Measurements from ENCODE around the gene MEOX1. TPM values are rescaled to one million over a fixed set of nuclear protein-coding genes. Genes with fewer than 3 reads are reported as not detected.

MEOX1 gene
- total and polyA plus RNA-seq, 2 of the 13 experiments (the other 11 are each of a cell fraction or from before 2014, with no cell fraction given): not detected

DNA sequence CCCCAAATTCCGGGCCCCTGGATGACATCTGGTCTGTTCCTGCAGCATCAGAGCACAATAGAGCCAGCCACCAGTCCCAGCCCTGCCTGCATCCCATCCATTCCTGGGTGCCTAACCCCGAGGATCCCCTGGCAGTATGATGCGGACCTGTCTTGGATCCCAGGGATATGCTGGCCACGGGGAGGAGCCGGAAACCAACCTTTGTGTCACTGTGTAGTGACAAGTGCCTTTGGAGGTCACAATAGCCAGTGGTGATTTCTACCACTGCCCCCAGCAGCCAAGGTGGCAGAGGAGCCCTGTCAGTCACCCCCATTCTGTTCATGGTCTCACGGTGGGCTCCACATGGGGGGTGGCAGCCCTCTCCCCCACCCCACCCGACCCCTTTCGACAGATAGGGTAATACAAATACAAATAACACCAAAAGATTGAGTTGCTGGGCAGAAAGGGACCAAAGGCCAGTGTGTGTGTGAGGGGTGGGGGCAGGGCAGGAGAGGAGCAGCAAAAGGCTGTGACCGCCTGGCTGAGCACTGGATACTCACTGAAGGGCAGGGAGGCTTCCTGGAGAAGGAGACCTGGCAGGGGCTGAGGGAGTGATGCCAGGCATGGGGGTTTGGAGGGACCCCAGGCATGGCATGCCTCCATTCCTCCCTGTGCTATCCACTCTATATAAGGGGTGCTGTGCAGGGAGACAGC is 29.0 kb upstream of the MEOX1 start (continued):
- TF ChIP-seq, protein P1, sequence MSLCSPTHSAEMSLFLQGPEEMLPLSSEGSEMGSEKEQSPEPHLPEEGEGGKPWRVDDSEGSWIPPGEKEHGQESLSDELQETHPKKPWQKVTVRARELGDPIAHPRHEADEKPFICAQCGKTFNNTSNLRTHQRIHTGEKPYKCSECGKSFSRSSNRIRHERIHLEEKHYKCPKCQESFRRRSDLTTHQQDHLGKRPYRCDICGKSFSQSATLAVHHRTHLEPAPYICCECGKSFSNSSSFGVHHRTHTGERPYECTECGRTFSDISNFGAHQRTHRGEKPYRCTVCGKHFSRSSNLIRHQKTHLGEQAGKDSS (CRISPR knock-in tag; IDR thresholded peaks at IDR 0.05; ENCODE audit: borderline replicate concordance, low read depth): peak; percentile 94; the same call in 1 of the 2 replicates
- TF ChIP-seq, protein P2, sequence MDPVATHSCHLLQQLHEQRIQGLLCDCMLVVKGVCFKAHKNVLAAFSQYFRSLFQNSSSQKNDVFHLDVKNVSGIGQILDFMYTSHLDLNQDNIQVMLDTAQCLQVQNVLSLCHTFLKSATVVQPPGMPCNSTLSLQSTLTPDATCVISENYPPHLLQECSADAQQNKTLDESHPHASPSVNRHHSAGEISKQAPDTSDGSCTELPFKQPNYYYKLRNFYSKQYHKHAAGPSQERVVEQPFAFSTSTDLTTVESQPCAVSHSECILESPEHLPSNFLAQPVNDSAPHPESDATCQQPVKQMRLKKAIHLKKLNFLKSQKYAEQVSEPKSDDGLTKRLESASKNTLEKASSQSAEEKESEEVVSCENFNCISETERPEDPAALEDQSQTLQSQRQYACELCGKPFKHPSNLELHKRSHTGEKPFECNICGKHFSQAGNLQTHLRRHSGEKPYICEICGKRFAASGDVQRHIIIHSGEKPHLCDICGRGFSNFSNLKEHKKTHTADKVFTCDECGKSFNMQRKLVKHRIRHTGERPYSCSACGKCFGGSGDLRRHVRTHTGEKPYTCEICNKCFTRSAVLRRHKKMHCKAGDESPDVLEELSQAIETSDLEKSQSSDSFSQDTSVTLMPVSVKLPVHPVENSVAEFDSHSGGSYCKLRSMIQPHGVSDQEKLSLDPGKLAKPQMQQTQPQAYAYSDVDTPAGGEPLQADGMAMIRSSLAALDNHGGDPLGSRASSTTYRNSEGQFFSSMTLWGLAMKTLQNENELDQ (CRISPR knock-in tag; IDR thresholded peaks at IDR 0.05; ENCODE audit: borderline replicate concordance): no peak
- TF ChIP-seq KLF13 (CRISPR knock-in tag; IDR thresholded peaks at IDR 0.05) (no peak), KDM2A (CRISPR knock-in tag; IDR thresholded peaks at IDR 0.05; ENCODE audit: borderline replicate concordance, low read depth) (0 out of 2 replicates have a peak, but pooled peaks have one; percentile 21), ZNF432 (CRISPR knock-in tag; IDR thresholded peaks at IDR 0.05; ENCODE audit: borderline replicate concordance) (no peak), SNAPC4 (CRISPR knock-in tag; IDR thresholded peaks at IDR 0.05) (no peak), SMAD9 (CRISPR knock-in tag; IDR thresholded peaks at IDR 0.05) (no peak), ZNF17 (CRISPR knock-in tag; IDR thresholded peaks at IDR 0.05) (no peak), ZNF333 (CRISPR knock-in tag; IDR thresholded peaks at IDR 0.05; ENCODE audit: borderline replicate concordance) (no peak), ATF2 (CRISPR knock-in tag; IDR thresholded peaks at IDR 0.05) (no peak), SMYD3 (CRISPR knock-in tag; IDR thresholded peaks at IDR 0.05) (no peak), ZNF567 (CRISPR knock-in tag; IDR thresholded peaks at IDR 0.05; ENCODE audit: borderline replicate concordance) (no peak), ZBTB8A (CRISPR knock-in tag; IDR thresholded peaks at IDR 0.05; ENCODE audit: borderline replicate concordance, low read depth) (no peak), SIX4 (CRISPR knock-in tag; IDR thresholded peaks at IDR 0.05) (no peak), CREB1 (IDR thresholded peaks at IDR 0.05) (no peak), CREB1 (CRISPR knock-in tag; IDR thresholded peaks at IDR 0.05) (no peak), ZNF558 (CRISPR knock-in tag; IDR thresholded peaks at IDR 0.05; ENCODE audit: borderline replicate concordance) (no peak)
- TF ChIP-seq, protein P3, sequence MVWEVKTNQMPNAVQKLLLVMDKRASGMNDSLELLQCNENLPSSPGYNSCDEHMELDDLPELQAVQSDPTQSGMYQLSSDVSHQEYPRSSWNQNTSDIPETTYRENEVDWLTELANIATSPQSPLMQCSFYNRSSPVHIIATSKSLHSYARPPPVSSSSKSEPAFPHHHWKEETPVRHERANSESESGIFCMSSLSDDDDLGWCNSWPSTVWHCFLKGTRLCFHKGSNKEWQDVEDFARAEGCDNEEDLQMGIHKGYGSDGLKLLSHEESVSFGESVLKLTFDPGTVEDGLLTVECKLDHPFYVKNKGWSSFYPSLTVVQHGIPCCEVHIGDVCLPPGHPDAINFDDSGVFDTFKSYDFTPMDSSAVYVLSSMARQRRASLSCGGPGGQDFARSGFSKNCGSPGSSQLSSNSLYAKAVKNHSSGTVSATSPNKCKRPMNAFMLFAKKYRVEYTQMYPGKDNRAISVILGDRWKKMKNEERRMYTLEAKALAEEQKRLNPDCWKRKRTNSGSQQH (CRISPR knock-in tag; IDR thresholded peaks at IDR 0.05; ENCODE audit: low read depth): no peak
